NB4 (cell line): Measurements from ENCODE around the gene RSRC1.

Source experiments
- DNase-seq: peaks from one replicate; pipeline ENCODE4 v3.0.0; 2010; ENCODE audit warnings: low read depth
- H3K4me3 ChIP-seq: one replicate; pipeline ENCODE4 v1.5.1; 2011; ENCODE audit warnings: mild to moderate bottlenecking, low read depth, low read length, moderate library complexity
- CTCF ChIP-seq: IDR thresholded peaks from one replicate; pipeline ENCODE4 v1.5.1; 2012; ENCODE audit warnings: low read depth, low read length
- MAX ChIP-seq: IDR thresholded peaks from 2 replicates; pipeline ENCODE4 v1.6.1; 2011; ENCODE audit warnings: low read depth, low read length
- MYC ChIP-seq: IDR thresholded peaks from 2 replicates; pipeline ENCODE4 v1.6.1; 2011; ENCODE audit warnings: low read depth, low read length
- POLR2A ChIP-seq: IDR thresholded peaks from 2 replicates; pipeline ENCODE4 v1.6.1; 2011; ENCODE audit warnings: mild to moderate bottlenecking; ENCODE audit not compliant: insufficient read length; ENCODE audit errors: extremely low read depth

The RSRC1 gene

GRCh38 chr3:158418035-158418434 lies 308.1 kb downstream of the RSRC1 start:
- H3K4me3 ChIP-seq = no peak overlapping the region
- no peak for DNase-seq
- no peak for TF ChIP-seq CTCF
- TF ChIP-seq MAX = no peak
- no peak for TF ChIP-seq MYC
- TF ChIP-seq POLR2A = no peak

GRCh38 chr3:158419820-158420653 lies 310.1 kb downstream of the RSRC1 start:
- no peak overlapping the region for H3K4me3 ChIP-seq
- no peak for TF ChIP-seq POLR2A
- TF ChIP-seq CTCF = no peak
- TF ChIP-seq MYC = no peak
- DNase-seq = peak; percentile 2

DNA sequence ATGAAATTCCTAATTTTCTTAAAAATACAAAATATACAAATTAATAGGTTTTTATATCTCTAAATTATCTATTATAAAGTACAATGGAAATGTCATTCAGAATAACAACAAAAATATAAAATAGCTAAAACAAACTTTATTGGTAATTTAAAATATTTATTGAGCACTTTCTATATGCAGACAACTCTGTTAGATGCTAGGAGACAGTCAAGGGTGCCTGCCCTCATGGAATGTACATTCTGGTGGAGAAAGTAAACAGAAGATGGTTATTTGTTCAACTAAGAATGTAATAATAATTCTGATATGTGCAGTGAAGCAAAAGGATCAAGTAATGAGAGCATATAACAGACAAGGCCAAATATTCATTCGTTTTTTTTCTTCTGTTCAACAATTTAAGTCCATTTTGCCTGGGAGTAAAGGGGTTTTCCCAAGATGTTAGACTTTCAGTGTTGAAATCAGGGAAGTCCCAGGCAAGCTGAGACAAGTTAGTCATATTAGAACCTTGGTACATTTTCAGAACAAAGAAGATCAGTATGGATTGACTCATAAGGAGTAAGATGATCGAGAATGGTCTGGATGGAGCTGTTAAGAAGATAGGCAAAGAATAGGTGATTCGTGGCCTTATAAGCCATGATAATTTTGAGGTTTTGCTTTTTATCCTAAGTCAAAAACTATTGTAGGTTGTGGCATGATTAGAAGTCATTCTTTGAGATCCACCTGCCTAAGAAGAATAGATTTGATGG lies 310.9 kb downstream of the RSRC1 start:
- no peak for DNase-seq
- no peak for TF ChIP-seq MAX
- H3K4me3 ChIP-seq = no peak overlapping the region

GRCh38 chr3:158430448-158430847 lies 320.6 kb downstream of the RSRC1 start:
- no peak for DNase-seq
- H3K4me3 ChIP-seq = no peak overlapping the region
- TF ChIP-seq MAX (no peak), CTCF (no peak), MYC (no peak), POLR2A (no peak)

- TF ChIP-seq MYC (no peak), CTCF (no peak), MAX (no peak)
- no peak for DNase-seq
- H3K4me3 ChIP-seq = no peak overlapping the region
These were observed 321.1 kb downstream of the RSRC1 start for GRCh38 chr3:158430968-158431367.

DNA sequence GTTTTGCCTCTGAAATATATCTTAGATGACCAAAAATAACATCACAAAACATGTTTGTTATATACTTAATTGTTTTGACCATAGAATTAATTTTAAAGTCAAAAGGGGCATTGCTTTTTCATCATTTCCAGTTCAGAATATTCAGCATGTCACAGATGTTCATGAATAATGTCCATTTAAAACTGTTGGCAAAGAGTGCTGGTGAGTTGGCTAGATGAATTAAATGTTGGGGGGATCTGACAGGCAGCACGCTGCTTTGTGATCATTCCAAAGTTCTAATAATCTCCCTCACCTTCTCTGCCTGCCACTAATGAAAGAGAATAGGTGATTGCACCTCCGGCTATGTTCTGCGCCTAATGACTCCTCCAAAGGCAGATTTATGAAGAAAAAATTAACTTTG lies 321.9 kb downstream of the RSRC1 start:
- H3K4me3 ChIP-seq = no peak overlapping the region

More for the DNA sequence above, 321.9 kb downstream of the RSRC1 start:
- TF ChIP-seq POLR2A (no peak), MAX (no peak), MYC (no peak), CTCF (no peak)
- no peak for DNase-seq
